ENCODE data around the gene ACTL6B. TPM values are rescaled to one million over a fixed set of nuclear protein-coding genes. Genes with fewer than 3 reads are reported as not detected.

The ACTL6B gene
- total and polyA plus RNA-seq, 2 of the 13 experiments (the other 11 are each of a cell fraction or from before 2014, with no cell fraction given) = not detected

- TF ChIP-seq ZNF441 (CRISPR knock-in tag; IDR thresholded peaks at IDR 0.05; ENCODE audit: borderline replicate concordance) (peak; percentile 91), REST (IDR thresholded peaks at IDR 0.05; ENCODE audit: borderline replicate concordance in 1 of 2, low read depth in 1 of 2, low read length in 2 of 2) (peak; percentile 97 to 99), UBTF (CRISPR knock-in tag; IDR thresholded peaks at IDR 0.05) (no peak), ZNF605 (CRISPR knock-in tag; IDR thresholded peaks at IDR 0.05) (peak; percentile 99), ATF3 (CRISPR knock-in tag; IDR thresholded peaks at IDR 0.05) (peak; percentile 65; the same call in 1 of the 2 replicates), ZNF883 (CRISPR knock-in tag; IDR thresholded peaks at IDR 0.05; ENCODE audit: not compliant biosample characterization) (peak; percentile 84), ZFP62 (CRISPR knock-in tag; IDR thresholded peaks at IDR 0.05) (no peak), PREB (CRISPR knock-in tag; IDR thresholded peaks at IDR 0.05) (no peak), RERE (CRISPR knock-in tag; IDR thresholded peaks at IDR 0.05; ENCODE audit: low read depth) (no peak), ZBTB25 (CRISPR knock-in tag; IDR thresholded peaks at IDR 0.05) (peak; percentile 61; the same call in 1 of the 2 replicates), SNAI1 (CRISPR knock-in tag; IDR thresholded peaks at IDR 0.05; ENCODE audit: borderline replicate concordance) (peak; percentile 70; the same call in 1 of the 2 replicates)
Measured at GRCh38 chr7:100655908-100656674, at the start of gene ACTL6B (continued).
